H1 (cell line): ENCODE measurements around the gene MMAB. TPM values are rescaled to one million over a fixed set of nuclear protein-coding genes. Genes with fewer than 3 reads are reported as not detected.

ENCODE experiments used
- CTCF ChIA-PET: fragments of 300-600 bp; sonication (Branson Sonifier 250); formaldehyde crosslinking; loops from one replicate; lab custom pipeline; 2021; ENCODE audit not compliant: partially characterized antibody; lab: Charles Lee
- POLR2A ChIA-PET: fragments of 300-600 bp; sonication (Branson Sonifier 250); formaldehyde crosslinking; loops from one replicate; lab custom pipeline; 2021; ENCODE audit warnings: inconsistent platforms; ENCODE audit not compliant: partially characterized antibody; lab: Charles Lee
- DNase-seq, 2 experiments: peaks; one replicate each; pipeline versions ENCODE4 v3.0.0 to v3.0.0-alpha.2; 2010 to 2022; ENCODE audit warnings: low spot score in 2 of 2, low read depth in 1 of 2, mixed read lengths in 1 of 2
- FAIRE-seq: peaks from 2 replicates; lab custom pipeline; 2011; peaks lifted over from hg19 to GRCh38; lab: Jason Lieb, UNC
- H2AFZ ChIP-seq: 2 replicates; pipeline ENCODE4 v1.8.1; 2012; ENCODE audit warnings: low read length, inconsistent platforms
- H2AK5ac ChIP-seq: 2 replicates; pipeline ENCODE4 v1.6.1; 2013; ENCODE audit warnings: low read depth, low read length
- H2BK120ac ChIP-seq: replicated peaks from 2 replicates; pipeline ENCODE3; 2013; ENCODE audit warnings: low read depth, low read length, inconsistent platforms
- H2BK12ac ChIP-seq: 2 replicates; pipeline ENCODE4 v1.6.1; 2013; ENCODE audit warnings: low read depth, low read length
- H2BK15ac ChIP-seq: 2 replicates; pipeline ENCODE4 v1.6.1; 2013; ENCODE audit warnings: low read length
- H2BK20ac ChIP-seq: 2 replicates; pipeline ENCODE4 v1.6.1; 2013; ENCODE audit warnings: low read length
- H2BK5ac ChIP-seq: 2 replicates; pipeline ENCODE4 v1.6.1; 2013; ENCODE audit warnings: low read depth, low read length
- H3K14ac ChIP-seq: 2 replicates; pipeline ENCODE4 v1.6.1; 2013; ENCODE audit warnings: inconsistent platforms; ENCODE audit not compliant: insufficient read length
- H3K18ac ChIP-seq: 2 replicates; pipeline ENCODE4 v1.6.1; 2013; ENCODE audit warnings: low read length; ENCODE audit errors: extremely low read depth
- H3K23ac ChIP-seq: 2 replicates; pipeline ENCODE4 v1.6.1; 2013; ENCODE audit warnings: inconsistent platforms; ENCODE audit not compliant: insufficient read length
- H3K23me2 ChIP-seq: 2 replicates; pipeline ENCODE4 v1.6.1; 2013; ENCODE audit warnings: low read depth, low read length
- H3K27ac ChIP-seq: 2 replicates; pipeline ENCODE4 v1.6.1; 2011; ENCODE audit warnings: low read depth, low read length, inconsistent platforms
- H3K27me3 ChIP-seq, 4 experiments: replicated peaks in 1 of 4; 1 replicate in 1 of 4; 2 replicates in 3 of 4; pipeline versions ENCODE4 v1.6.1 to v1.8.1; 2011 to 2013; ENCODE audit warnings: low read length in 3 of 4, mild to moderate bottlenecking in 3 of 4, inconsistent platforms in 2 of 4, mixed read lengths in 2 of 4, moderate library complexity in 1 of 4; ENCODE audit not compliant: control insufficient read depth in 3 of 4, insufficient read depth in 3 of 4; ENCODE audit errors: extremely low read depth in 1 of 4
- H3K36me3 ChIP-seq, 4 experiments: 2 replicates each; pipeline versions ENCODE4 v1.6.1 to v1.8.1; 2011 to 2013; ENCODE audit warnings: mild to moderate bottlenecking in 4 of 4, low read length in 3 of 4, moderate library complexity in 2 of 4, control low read depth in 1 of 4, inconsistent platforms in 1 of 4; ENCODE audit not compliant: insufficient read depth in 4 of 4, control insufficient read depth in 2 of 4
- H3K4ac ChIP-seq: replicated peaks from 2 replicates; pipeline ENCODE3; 2013; ENCODE audit warnings: low read length, low read depth, mixed read lengths, inconsistent platforms; ENCODE audit not compliant: insufficient read length
- H3K4me1 ChIP-seq, 4 experiments: replicated peaks in 1 of 4; 1 replicate in 1 of 4; 2 replicates in 3 of 4; pipeline versions ENCODE4 v1.6.1 to v1.8.1; 2011 to 2013; ENCODE audit warnings: low read length in 3 of 4, inconsistent platforms in 2 of 4, mixed read lengths in 1 of 4; ENCODE audit not compliant: insufficient read depth in 4 of 4, control insufficient read depth in 3 of 4
- H3K4me2 ChIP-seq, 2 experiments: 2 replicates each; pipeline versions ENCODE4 v1.6.1 to v1.8.1; 2011 to 2013; ENCODE audit warnings: low read depth in 2 of 2, low read length in 2 of 2, control low read depth in 1 of 2, inconsistent platforms in 1 of 2, mild to moderate bottlenecking in 1 of 2; ENCODE audit not compliant: insufficient read depth in 1 of 2
- H3K4me3 ChIP-seq, 4 experiments: fragments of 200-600, 300-600 bp in 1 of 4; sonication (generic), shearing (Covaris generic), sonication (Bioruptor Twin) in 1 of 4; 2 replicates each; pipeline versions ENCODE4 v1.5.1 to v1.8.1; 2011 to 2016; ENCODE audit warnings: low read length in 4 of 4, low read depth in 3 of 4, control low read depth in 2 of 4, inconsistent platforms in 2 of 4, mild to moderate bottlenecking in 2 of 4, mixed read lengths in 1 of 4, moderate library complexity in 1 of 4; ENCODE audit not compliant: insufficient read depth in 2 of 4; ENCODE audit errors: extremely low read depth in 1 of 4
- H3K56ac ChIP-seq: replicated peaks from 2 replicates; pipeline ENCODE3; 2013; ENCODE audit warnings: low read depth, mild to moderate bottlenecking, mixed read lengths, low read length, inconsistent platforms; ENCODE audit not compliant: insufficient read length
- H3K79me1 ChIP-seq: 2 replicates; pipeline ENCODE4 v1.6.1; 2013; ENCODE audit warnings: low read depth, low read length, control low read depth
- H3K79me2 ChIP-seq, 2 experiments: 2 replicates each; pipeline versions ENCODE4 v1.6.1 to v1.8.1; 2012 to 2013; ENCODE audit warnings: low read length in 2 of 2, mild to moderate bottlenecking in 2 of 2, inconsistent platforms in 1 of 2; ENCODE audit not compliant: insufficient read depth in 2 of 2, control insufficient read depth in 1 of 2
- H3K9ac ChIP-seq, 4 experiments: replicated peaks in 1 of 4; 1 replicate in 1 of 4; 2 replicates in 3 of 4; pipeline versions ENCODE4 v1.6.1 to v1.8.1; 2011 to 2013; ENCODE audit warnings: low read depth in 3 of 4, low read length in 3 of 4, control low read depth in 2 of 4, mild to moderate bottlenecking in 2 of 4, moderate library complexity in 2 of 4, inconsistent platforms in 1 of 4; ENCODE audit errors: extremely low read depth in 1 of 4
- H3K9me3 ChIP-seq, 2 experiments: 2 replicates each; pipeline versions ENCODE4 v1.6.1 to v1.8.1; 2012 to 2013; ENCODE audit warnings: mild to moderate bottlenecking in 2 of 2, moderate library complexity in 2 of 2, control low read depth in 1 of 2, inconsistent platforms in 1 of 2, low read depth in 1 of 2, low read length in 1 of 2, mixed read lengths in 1 of 2; ENCODE audit not compliant: insufficient read depth in 2 of 2
- H4K20me1 ChIP-seq, 2 experiments: replicated peaks in 1 of 2; 2 replicates each; pipeline versions ENCODE3 to v1.8.1; 2011 to 2013; ENCODE audit warnings: inconsistent platforms in 2 of 2, low read length in 2 of 2, mild to moderate bottlenecking in 1 of 2; ENCODE audit not compliant: insufficient read depth in 2 of 2, control insufficient read depth in 1 of 2
- H4K5ac ChIP-seq: 2 replicates; pipeline ENCODE4 v1.6.1; 2013; ENCODE audit warnings: low read length, low read depth, mixed read lengths, inconsistent platforms; ENCODE audit not compliant: insufficient read length
- H4K8ac ChIP-seq: 2 replicates; pipeline ENCODE4 v1.8.0; 2013; ENCODE audit warnings: mild to moderate bottlenecking, moderate library complexity, low read length, inconsistent platforms; ENCODE audit not compliant: insufficient read depth; ENCODE audit errors: extremely low read depth
- H4K91ac ChIP-seq: replicated peaks from 2 replicates; pipeline ENCODE3; 2013; ENCODE audit warnings: low read length, mixed read lengths, inconsistent platforms; ENCODE audit not compliant: insufficient read length
- EP300 ChIP-seq, 2 experiments: IDR thresholded peaks; 1 replicate in 1 of 2; 2 replicates in 1 of 2; pipeline ENCODE4 v1.6.1; 2011 to 2012; ENCODE audit warnings: low read depth in 2 of 2, low read length in 2 of 2, mild to moderate bottlenecking in 2 of 2, borderline replicate concordance in 1 of 2, inconsistent platforms in 1 of 2, moderate library complexity in 1 of 2
- MAX ChIP-seq: IDR thresholded peaks from 2 replicates; pipeline ENCODE4 v1.6.1; 2012; ENCODE audit warnings: inconsistent platforms
- WGBS, 2 experiments: shearing (Covaris generic) in 1 of 2; methylation state at CpG; one replicate each; pipeline versions ENCODE4 v1.1.6 to v1.1.7; 2013 to 2015; ENCODE audit warnings: low lambda C conversion rate in 2 of 2, mixed read lengths in 2 of 2, inconsistent platforms in 1 of 2, low coverage in 1 of 2, missing lambda C conversion rate in 1 of 2; ENCODE audit not compliant: insufficient replicate concordance in 2 of 2, insufficient coverage in 1 of 2, insufficient read length in 1 of 2; ENCODE audit errors: extremely low coverage in 1 of 2, missing lambda C conversion rate in 1 of 2; 5-methylcytosine and 5-hydroxymethylcytosine counted together
- polyA plus RNA-seq, 7 experiments: library from polyadenylated mRNA; depleted of rRNA in 3 of 7; stranded (reverse) in 5 of 7; unstranded in 2 of 7; fragments of >200 nt in 5 of 7; fragments of 200-250 nt in 2 of 7; gene quantifications; 1 replicate in 5 of 7; 2 replicates in 1 of 7; 4 replicates in 1 of 7; pipeline versions ENCODE4 v1.2.1 to v1.2.3, GENCODE V29; 2011 to 2013; ENCODE audit warnings: missing spikeins in 2 of 7, mixed read lengths in 2 of 7
- total RNA-seq: library from RNA; stranded (reverse); fragmentation: NEBNext Ultra II Directional; extraction: Animal tissue kit (Norgen Biotek cat#: 25700); gene quantifications from 2 replicates; pipeline ENCODE4 v1.2.1, GENCODE V29; 2021

The MMAB gene
- total and polyA plus RNA-seq, 2 of the 8 experiments (the other 6 are each of a cell fraction or from before 2014, with no cell fraction given), result 12.9 to 18.5 TPM

DNA sequence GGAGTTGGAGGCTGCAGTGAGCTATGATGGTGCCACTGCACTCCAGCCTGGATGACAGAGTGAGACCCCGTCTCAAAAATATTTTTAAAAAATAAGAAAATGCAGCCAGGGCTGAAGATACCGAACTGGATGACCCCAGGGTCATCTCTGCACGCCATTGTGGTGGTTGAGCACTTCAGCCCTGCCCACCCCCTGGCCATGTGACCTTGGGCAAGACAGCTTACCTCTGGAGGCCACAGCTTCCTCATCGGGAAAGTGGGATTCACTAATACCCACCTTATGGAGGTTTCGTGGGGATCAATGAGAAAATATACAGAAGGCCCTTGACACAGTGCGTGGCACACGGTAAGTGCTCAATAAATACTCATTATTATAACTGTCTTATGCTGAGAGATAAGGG, 25.8 kb upstream of the MMAB start:
- Histone ChIP-seq H2BK15ac (no peak overlapping the region), H3K23me2 (no peaks in the 10 kb centered on the region), H3K27ac (no peak overlapping the region), H4K8ac (no peak overlapping the region), H3K36me3 (peaks cover 0 to 6% (median 0%) of the 10 kb centered on the region in 4 experiments; a peak in 3 of 8 replicates), H3K79me2 (no peaks in the 10 kb centered on the region), H3K4me3 (no peak overlapping the region), H2BK120ac (no peak overlapping the region), H3K56ac (no peak overlapping the region), H2BK12ac (no peak overlapping the region), H2AFZ (no peak overlapping the region), H4K20me1 (peaks cover 0 to 4% of the 10 kb centered on the region in 2 experiments), H3K79me1 (no peaks in the 10 kb centered on the region), H3K27me3 (no peaks in the 10 kb centered on the region), H3K18ac (no peak overlapping the region), H3K4me1 (peaks cover 0 to 7% (median 2%) of the 10 kb centered on the region in 4 experiments; a peak in 4 of 7 replicates), H2BK20ac (no peak overlapping the region), H2BK5ac (no peak overlapping the region), H3K14ac (no peak overlapping the region), H4K91ac (no peak overlapping the region), H4K5ac (no peak overlapping the region), H2AK5ac (no peak overlapping the region), H3K4ac (no peak overlapping the region), H3K4me2 (no peak overlapping the region), H3K23ac (no peak overlapping the region), H3K9me3 (no peaks in the 10 kb centered on the region), H3K9ac (no peak overlapping the region)
- DNase-seq (no peak), FAIRE-seq (no peak)
- TF ChIP-seq EP300 (IDR thresholded peaks at IDR 0.05; ENCODE audit: borderline replicate concordance in 1 of 2, low read depth in 2 of 2, low read length in 2 of 2), result no peak
- no peak for TF ChIP-seq MAX
- ChIA-PET POLR2A (interaction anchor here (1.0 to 2.1 kb wide), 3 partner anchors 12 to 172 kb away, joined by 3 to 6 read pairs (median 3); partner anchors contain the start of gene FAM222A), CTCF (interaction anchor here (1.1 to 11.3 kb wide), 24 partner anchors 9 to 200 kb away, joined by 3 to 163 read pairs (median 12); partner anchors contain the start of genes FAM222A, MMAB and MVK)
- 89% methylated on average over 7 of the region's 7 CpGs; no CpG with 5 or more reads in 1 of the 2 experiments for WGBS, 2 experiments
